ENCODE results near the gene SLC25A34.

The SLC25A34 gene

GRCh38 chr1:15723631-15724246, 12.3 kb upstream of the SLC25A34 start:
- TF ChIP-seq Cebpa-rat (IDR thresholded peaks at IDR 0.05): no peak
- no peak overlapping the region for H3K27ac ChIP-seq
- no peaks in the 10 kb centered on the region for H3K9me3 ChIP-seq
- no peak overlapping the region for H3K4me3 ChIP-seq
- H3K9ac ChIP-seq: no peak overlapping the region
- no peaks in the 10 kb centered on the region for H3K27me3 ChIP-seq
- peaks cover 39% of the 10 kb centered on the region for H4K20me1 ChIP-seq
- H3K36me3 ChIP-seq: peaks cover 99% of the 10 kb centered on the region
- no peak overlapping the region for H3K4me2 ChIP-seq
- H3K4me1 ChIP-seq: peaks cover 16% of the 10 kb centered on the region

DNA sequence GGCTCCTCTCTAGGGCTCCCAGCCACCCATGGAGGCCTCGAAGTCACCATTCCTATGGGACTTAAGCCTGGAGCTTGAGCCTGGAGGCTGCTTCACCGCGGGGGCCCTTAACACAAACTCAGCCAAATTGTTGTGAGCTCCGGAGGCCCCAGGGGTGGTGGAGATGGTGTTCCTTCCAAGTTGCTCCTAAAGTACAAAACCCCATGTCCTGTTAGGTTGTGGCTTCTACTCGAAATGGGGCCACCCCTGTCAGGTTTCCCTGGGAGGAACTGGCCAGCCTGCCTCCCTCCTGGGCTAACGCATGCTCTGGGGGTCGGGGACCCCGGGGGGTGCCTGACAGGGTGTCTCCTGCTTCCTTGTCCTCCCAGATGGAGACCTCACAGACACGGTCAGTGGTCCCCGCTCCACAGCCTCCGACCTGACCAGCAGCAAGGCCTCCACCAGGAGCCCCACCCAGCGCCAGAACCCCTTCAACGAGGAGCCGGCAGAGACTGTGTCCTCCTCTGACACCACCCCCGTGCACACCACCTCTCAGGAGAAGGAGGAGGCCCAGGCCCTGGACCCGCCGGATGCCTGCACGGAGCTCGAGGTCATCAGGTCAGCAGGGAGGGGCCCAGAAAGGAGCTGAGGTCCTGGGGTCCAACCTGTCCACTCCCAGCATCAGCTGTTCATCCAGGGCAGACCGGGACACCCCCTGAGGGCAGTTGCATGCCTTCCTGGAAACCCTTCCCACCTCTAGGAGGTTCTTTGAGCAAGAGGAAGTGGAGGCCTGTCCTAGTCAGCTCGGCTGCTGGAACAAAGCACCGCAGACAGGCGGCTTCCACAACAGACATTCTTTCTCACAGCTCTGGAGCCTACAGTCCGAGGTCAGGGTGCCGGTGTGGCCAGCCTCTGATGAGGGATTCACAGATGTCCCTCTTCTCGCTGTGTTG, 10.8 kb upstream of the SLC25A34 start:
- no peak overlapping the region for H3K4me3 ChIP-seq
- no peaks in the 10 kb centered on the region for H3K9me3 ChIP-seq
- no peak overlapping the region for H3K4me2 ChIP-seq
- H3K27me3 ChIP-seq: no peaks in the 10 kb centered on the region
- H3K9ac ChIP-seq: no peak overlapping the region
- TF ChIP-seq Cebpa-rat (IDR thresholded peaks at IDR 0.05): no peak
- H3K27ac ChIP-seq: no peak overlapping the region
- peaks cover 97% of the 10 kb centered on the region for H3K36me3 ChIP-seq
- peaks cover 22% of the 10 kb centered on the region for H3K4me1 ChIP-seq
- H4K20me1 ChIP-seq: peaks cover 32% of the 10 kb centered on the region

DNA sequence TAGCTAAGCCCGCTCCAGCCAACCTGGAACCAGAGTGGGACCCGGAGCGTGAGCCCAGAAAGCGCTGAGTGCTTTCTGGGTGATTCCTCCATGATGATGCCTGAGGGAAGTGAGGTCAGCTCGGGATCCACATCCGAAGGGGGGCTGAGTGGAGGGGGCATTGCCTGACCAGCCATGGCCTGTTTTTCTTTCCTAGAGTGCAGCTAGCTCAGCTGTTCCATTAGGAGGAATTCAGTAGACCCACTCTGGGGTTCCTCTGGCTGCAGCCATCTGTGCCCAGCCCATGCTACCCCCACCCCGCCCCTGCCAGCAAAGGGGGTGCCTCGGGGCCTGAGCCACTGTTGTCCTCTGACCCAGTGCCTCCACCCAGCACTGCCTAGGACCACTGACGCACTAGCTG, 9.6 kb upstream of the SLC25A34 start:
- Histone ChIP-seq H3K9me3 (no peaks in the 10 kb centered on the region), H3K4me2 (no peak overlapping the region), H4K20me1 (peaks cover 40% of the 10 kb centered on the region), H3K9ac (no peak overlapping the region), H3K36me3 (peaks cover 98% of the 10 kb centered on the region), H3K4me3 (no peak overlapping the region), H3K27ac (no peak overlapping the region), H3K4me1 (peaks cover 22% of the 10 kb centered on the region), H3K27me3 (no peaks in the 10 kb centered on the region)
- TF ChIP-seq Cebpa-rat (IDR thresholded peaks at IDR 0.05): no peak

DNA sequence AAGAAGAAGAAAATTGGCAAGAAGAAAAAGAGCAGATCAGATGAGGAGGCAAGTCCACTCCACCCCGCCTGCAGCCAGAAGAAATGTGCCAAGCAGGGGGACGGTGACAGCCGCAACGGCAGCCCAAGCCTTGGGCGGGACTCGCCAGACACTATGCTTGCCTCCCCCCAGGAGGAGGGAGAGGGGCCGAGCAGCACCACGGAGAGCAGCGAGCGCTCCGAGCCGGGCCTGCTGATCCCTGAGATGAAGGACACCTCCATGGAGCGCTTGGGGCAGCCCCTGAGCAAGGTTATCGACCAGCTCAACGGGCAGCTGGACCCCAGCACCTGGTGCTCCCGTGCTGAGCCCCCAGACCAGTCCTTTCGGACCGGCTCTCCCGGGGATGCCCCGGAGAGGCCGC, 9.0 kb upstream of the SLC25A34 start:
- no peak overlapping the region for H3K27ac ChIP-seq
- no peak overlapping the region for H3K4me3 ChIP-seq
- no peaks in the 10 kb centered on the region for H3K27me3 ChIP-seq
- H3K4me1 ChIP-seq: peaks cover 22% of the 10 kb centered on the region
- no peak overlapping the region for H3K4me2 ChIP-seq
- H3K9me3 ChIP-seq: no peaks in the 10 kb centered on the region
- H3K9ac ChIP-seq: no peak overlapping the region
- H3K36me3 ChIP-seq: peaks cover 98% of the 10 kb centered on the region
- peaks cover 35% of the 10 kb centered on the region for H4K20me1 ChIP-seq
- no peak for TF ChIP-seq Cebpa-rat (IDR thresholded peaks at IDR 0.05)

DNA sequence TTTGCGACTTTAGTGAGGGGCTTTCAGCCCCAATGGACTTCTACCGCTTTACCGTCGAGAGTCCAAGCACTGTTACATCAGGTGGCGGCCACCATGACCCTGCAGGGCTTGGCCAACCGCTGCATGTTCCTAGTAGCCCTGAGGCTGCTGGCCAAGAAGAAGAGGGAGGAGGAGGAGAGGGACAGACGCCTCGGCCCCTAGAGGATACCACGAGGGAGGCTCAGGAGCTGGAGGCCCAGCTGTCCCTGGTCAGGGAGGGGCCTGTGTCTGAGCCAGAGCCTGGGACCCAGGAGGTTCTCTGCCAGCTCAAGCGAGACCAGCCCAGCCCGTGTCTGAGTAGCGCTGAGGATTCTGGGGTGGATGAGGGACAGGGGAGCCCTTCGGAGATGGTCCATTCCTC, 8.6 kb upstream of the SLC25A34 start:
- no peak overlapping the region for H3K4me3 ChIP-seq
- H3K4me1 ChIP-seq: peaks cover 22% of the 10 kb centered on the region
- H3K9ac ChIP-seq: no peak overlapping the region
- no peaks in the 10 kb centered on the region for H3K27me3 ChIP-seq
- no peak for TF ChIP-seq Cebpa-rat (IDR thresholded peaks at IDR 0.05)
- H3K9me3 ChIP-seq: no peaks in the 10 kb centered on the region
- H3K36me3 ChIP-seq: peaks cover 98% of the 10 kb centered on the region
- H4K20me1 ChIP-seq: peaks cover 35% of the 10 kb centered on the region
- no peak overlapping the region for H3K4me2 ChIP-seq
- H3K27ac ChIP-seq: no peak overlapping the region

DNA sequence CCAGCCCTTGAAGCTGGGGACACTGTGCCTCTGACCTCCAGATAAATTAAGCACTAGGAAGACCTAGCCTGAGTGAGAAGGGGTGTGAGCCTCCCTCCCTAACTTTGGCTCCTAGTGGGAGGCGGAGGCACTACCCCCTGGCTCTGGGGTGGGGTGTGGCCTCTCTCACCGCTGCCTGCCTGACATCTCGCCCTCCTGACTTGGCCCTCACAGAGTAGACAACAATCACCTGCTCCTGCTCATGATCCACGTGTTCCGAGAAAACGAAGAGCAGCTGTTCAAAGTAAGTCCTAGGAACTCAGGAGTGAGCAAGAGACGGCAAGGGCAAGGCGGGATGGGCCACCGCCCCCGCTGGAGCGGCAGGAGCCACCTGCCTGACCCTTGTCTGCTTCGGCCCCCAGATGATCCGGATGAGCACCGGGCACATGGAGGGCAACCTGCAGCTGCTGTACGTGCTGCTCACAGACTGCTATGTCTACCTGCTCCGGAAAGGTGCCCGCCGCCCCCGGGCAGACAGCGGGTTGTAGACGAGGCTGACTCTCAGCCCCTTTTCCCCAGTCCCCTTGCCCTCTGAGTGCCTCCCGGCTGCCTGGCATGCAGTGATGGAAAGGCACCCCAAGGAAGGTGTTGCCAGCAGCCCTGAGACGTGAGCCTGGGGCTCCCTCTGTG, 8.1 kb upstream of the SLC25A34 start:
- no peak for TF ChIP-seq Cebpa-rat (IDR thresholded peaks at IDR 0.05)
- H3K9me3 ChIP-seq: no peaks in the 10 kb centered on the region
- H3K36me3 ChIP-seq: peaks cover 98% of the 10 kb centered on the region

DNA sequence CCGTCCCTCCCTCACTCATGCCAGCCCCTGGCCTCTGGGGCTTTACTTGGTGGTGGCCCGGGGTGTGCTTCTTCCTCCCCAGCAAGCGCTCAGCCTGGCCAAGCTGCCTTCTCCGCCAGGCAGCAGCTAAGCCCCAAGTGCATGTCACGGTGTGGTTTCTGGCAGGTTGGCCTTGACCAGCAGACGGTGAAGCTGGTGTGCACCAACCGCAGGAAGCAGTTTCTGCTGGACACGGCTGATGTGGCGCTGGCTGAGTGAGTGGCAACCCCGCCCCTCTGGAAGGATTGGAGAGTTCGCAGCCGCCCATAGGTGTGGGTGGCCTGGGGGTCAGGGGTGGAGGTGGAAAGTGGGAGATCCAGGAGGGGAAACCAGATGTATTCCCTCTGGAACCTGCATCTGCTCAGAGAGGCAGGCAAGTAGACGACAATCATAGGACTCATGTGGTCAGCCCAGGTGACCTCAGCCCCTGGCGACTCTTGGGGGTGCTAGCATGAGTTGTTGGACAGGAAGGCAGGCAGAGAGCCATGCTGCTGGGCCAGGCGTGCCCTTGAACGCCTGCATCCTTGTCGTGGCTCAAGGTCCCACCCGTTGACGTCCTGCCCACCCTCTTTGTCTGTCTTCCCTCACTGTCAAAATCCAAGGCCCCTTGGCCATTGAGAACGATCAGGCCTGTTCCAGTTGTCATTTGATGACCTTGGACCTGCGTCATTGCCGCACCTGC, 7.0 kb upstream of the SLC25A34 start:
- Histone ChIP-seq H3K4me3 (no peak overlapping the region), H3K9ac (no peak overlapping the region), H3K27me3 (no peaks in the 10 kb centered on the region), H3K27ac (0 out of 2 replicates have a peak overlapping the region, but pooled peaks have one; percentile 16), H3K4me1 (peaks cover 22% of the 10 kb centered on the region), H3K4me2 (peak overlapping the region; percentile 42), H3K36me3 (peaks cover 98% of the 10 kb centered on the region), H4K20me1 (peaks cover 35% of the 10 kb centered on the region), H3K9me3 (no peaks in the 10 kb centered on the region)
- TF ChIP-seq Cebpa-rat (IDR thresholded peaks at IDR 0.05): no peak

More for the DNA sequence above, 8.1 kb upstream of the SLC25A34 start:
- peak overlapping the region; percentile 29; the same call in 1 of the 2 replicates for H3K9ac ChIP-seq
- peaks cover 22% of the 10 kb centered on the region for H3K4me1 ChIP-seq
- no peak overlapping the region for H3K4me3 ChIP-seq
- H3K27ac ChIP-seq: no peak overlapping the region
- H3K4me2 ChIP-seq: peak overlapping the region; percentile 42
- H4K20me1 ChIP-seq: peaks cover 35% of the 10 kb centered on the region
- H3K27me3 ChIP-seq: no peaks in the 10 kb centered on the region

- Histone ChIP-seq H3K36me3 (peaks cover 98% of the 10 kb centered on the region), H3K4me2 (no peak overlapping the region)
These were observed 5.6 kb upstream of the SLC25A34 start for GRCh38 chr1:15730423-15730822.

GRCh38 chr1:15730936-15731335, 5.1 kb upstream of the SLC25A34 start:
- H3K4me1 ChIP-seq: peaks cover 22% of the 10 kb centered on the region
- no peak overlapping the region for H3K4me2 ChIP-seq
- H3K4me3 ChIP-seq: no peak overlapping the region
- H3K27ac ChIP-seq: no peak overlapping the region
- H3K36me3 ChIP-seq: peaks cover 93% of the 10 kb centered on the region
- no peak for TF ChIP-seq Cebpa-rat (IDR thresholded peaks at IDR 0.05)
- no peak overlapping the region for H3K9ac ChIP-seq
- H3K27me3 ChIP-seq: no peaks in the 10 kb centered on the region
- no peaks in the 10 kb centered on the region for H3K9me3 ChIP-seq
- H4K20me1 ChIP-seq: peaks cover 40% of the 10 kb centered on the region

More at GRCh38 chr1:15730423-15730822, 5.6 kb upstream of the SLC25A34 start:
- H3K4me1 ChIP-seq: peaks cover 22% of the 10 kb centered on the region
- H3K9ac ChIP-seq: no peak overlapping the region
- no peak overlapping the region for H3K27ac ChIP-seq
- no peaks in the 10 kb centered on the region for H3K9me3 ChIP-seq
- peaks cover 40% of the 10 kb centered on the region for H4K20me1 ChIP-seq
- no peak for TF ChIP-seq Cebpa-rat (IDR thresholded peaks at IDR 0.05)
- no peaks in the 10 kb centered on the region for H3K27me3 ChIP-seq
- no peak overlapping the region for H3K4me3 ChIP-seq

All from BLaER1 (cell line).